Fibroblast of skin of left biceps (primary cell): ENCODE data around the gene DYNLT2.
"Not testable (repeated sequence)": the region's sequence is repeated elsewhere in the genome, so short reads cannot be mapped to it uniquely, and the experiment has no call there.

Source experiments
- DNase-seq, 2 experiments: peaks; one replicate each; pipeline ENCODE4 v3.0.0-alpha.2; 2013; ENCODE audit warnings: low read depth in 2 of 2

Gene DYNLT2

GRCh38 chr6:169701311-169701953 is 49.9 kb downstream of the DYNLT2 start:
- DNase-seq = no peak

GRCh38 chr6:169700296-169700695 is 51.1 kb downstream of the DYNLT2 start:
- DNase-seq = no peak

- not testable (repeated sequence) for DNase-seq
Measured at GRCh38 chr6:169697115-169697514, 54.3 kb downstream of the DYNLT2 start.

GRCh38 chr6:169695131-169695530 is 56.2 kb downstream of the DYNLT2 start:
- DNase-seq = no peak

DNA sequence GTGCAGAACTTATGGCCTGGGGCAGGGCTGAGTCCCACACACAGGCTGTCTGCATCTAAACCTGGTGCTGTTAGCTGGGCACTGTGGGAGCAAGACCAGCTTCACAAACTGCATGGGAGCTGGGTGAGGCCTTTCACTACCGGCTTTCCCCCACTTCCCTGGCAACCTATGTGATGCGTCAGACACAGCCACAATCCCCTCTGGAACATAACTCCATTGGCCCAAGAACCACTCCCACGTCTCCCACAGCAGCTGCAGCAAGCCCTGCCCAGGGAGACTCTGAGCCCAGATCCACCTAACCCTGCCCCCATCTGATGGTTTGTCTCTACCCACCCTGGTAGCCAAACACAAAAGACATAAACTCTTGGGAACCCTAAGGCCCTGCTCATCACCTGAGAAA is 58.9 kb downstream of the DYNLT2 start:
- no peak for DNase-seq

GRCh38 chr6:169691260-169691659 is 60.1 kb downstream of the DYNLT2 start:
- DNase-seq = no peak
